Myocyte (in vitro differentiated cells): Measurements from ENCODE around the gene KRT74. TPM values are rescaled to one million over a fixed set of nuclear protein-coding genes. Genes with fewer than 3 reads are reported as not detected.
"Not testable (repeated sequence)": the region's sequence is repeated elsewhere in the genome, so short reads cannot be mapped to it uniquely, and the experiment has no call there.

Source experiments
- DNase-seq: peaks from one replicate; pipeline ENCODE4 v3.0.0-alpha.2; 2012; ENCODE audit warnings: low read depth
- total RNA-seq: library from RNA; depleted of rRNA; stranded (reverse); fragments of >200 nt; gene quantifications from 2 replicates; pipeline ENCODE4 v1.2.3, GENCODE V29; 2014

Gene KRT74
- total RNA-seq, 1 donor from 2014 or later: not detected

GRCh38 chr12:52603314-52603713 lies 29.7 kb upstream of the KRT74 start:
- no peak for DNase-seq

GRCh38 chr12:52602552-52602951 lies 28.9 kb upstream of the KRT74 start:
- DNase-seq: no peak

GRCh38 chr12:52601671-52602070 lies 28.0 kb upstream of the KRT74 start:
- DNase-seq: no peak

DNA sequence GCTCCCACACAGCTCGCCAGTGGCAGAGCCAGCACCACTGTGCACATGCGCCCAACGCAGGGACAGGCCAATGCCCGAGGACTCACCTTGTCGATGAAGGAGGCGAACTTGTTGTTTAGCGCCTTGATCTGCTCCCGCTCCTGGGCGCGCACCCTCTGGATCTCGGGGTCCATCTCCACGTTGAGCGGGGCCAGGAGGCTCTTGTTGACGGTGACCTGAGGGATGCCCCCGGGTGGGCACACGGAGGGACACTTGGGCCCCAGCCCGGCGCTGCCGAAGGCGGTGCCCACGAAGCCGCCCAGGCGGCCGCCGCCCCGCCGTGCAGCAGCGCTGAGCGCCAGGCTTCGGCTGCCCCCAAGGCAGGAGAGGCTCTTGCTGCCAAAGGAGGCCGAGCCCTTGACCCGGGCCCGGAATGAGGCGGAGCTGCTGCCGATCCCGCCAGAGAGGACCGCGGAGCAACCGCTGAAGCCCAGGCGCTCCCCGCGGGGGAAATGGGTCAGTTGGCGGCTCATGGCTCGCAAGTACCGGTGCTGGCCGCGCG lies 27.4 kb upstream of the KRT74 start, which contains the start of gene KRT72:
Gene KRT72, minus strand, starts transcription at position 523 of the 541 bp plus-strand sequence. Its CDS starts 11 bp downstream, at position 512.
- no peak for DNase-seq

- DNase-seq: no peak
These were observed 26.8 kb upstream of the KRT74 start for GRCh38 chr12:52600475-52600874.

DNA sequence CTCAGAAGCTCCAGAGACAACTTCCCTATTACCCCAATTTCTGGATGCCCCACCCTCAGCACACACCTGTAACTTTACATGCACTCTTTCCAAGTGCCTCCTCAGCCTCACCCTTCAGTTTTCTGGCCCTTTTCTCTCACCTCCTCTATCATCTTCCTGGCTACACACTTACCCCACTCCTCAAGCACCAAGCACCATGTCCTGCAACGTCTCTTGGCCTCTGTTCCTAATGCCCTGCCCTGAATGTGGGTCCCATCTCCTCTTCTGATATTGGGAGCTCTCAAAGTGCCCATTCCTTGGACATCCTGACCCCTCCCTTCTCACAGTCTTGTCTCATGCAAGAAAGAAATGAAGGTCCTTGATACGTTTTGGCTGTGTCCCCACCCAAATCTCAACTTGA lies 26.4 kb upstream of the KRT74 start:
- DNase-seq: no peak

GRCh38 chr12:52598966-52599365 lies 25.3 kb upstream of the KRT74 start:
- no peak for DNase-seq

DNA sequence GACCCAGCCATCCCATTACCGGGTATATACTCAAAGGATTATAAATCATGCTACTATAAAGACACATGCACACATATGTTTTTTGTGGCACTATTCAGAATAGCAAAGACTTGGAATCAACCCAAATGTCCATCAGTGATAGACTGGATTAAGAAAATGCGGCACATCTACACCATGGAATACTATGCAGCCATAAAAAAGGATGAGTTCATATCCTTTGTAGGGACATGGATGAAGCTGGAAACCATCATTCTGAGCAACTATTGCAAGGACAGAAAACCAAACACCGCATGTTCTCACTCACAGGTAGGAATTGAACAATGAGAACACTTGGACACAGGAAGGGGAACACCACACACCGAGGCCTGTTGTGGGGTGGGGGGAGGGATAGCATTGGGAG lies 20.6 kb upstream of the KRT74 start:
- DNase-seq: not testable (repeated sequence)

- DNase-seq: no peak
These were observed 17.9 kb upstream of the KRT74 start for GRCh38 chr12:52591521-52591920.

GRCh38 chr12:52590021-52590420 lies 16.4 kb upstream of the KRT74 start:
- no peak for DNase-seq

DNA sequence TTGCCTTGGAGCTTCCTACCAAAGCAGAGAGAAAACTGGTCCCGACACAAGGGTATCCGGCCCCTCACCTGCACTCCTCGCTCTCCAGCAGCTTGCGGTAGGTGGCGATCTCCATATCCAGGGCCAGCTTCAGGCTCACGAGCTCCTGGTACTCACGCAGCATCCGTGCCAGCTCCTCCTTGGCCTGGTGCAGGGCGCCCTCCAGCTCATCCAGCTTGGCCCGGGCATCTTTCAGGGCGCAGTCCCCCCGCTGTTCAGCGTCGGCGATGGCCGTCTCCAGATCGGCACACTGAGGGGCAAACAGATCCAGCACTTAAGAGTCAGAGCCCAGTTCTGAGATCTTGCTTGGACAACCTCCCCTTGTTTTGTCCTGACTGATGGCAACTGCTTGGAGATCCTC lies 13.9 kb upstream of the KRT74 start:
- no peak for DNase-seq

DNA sequence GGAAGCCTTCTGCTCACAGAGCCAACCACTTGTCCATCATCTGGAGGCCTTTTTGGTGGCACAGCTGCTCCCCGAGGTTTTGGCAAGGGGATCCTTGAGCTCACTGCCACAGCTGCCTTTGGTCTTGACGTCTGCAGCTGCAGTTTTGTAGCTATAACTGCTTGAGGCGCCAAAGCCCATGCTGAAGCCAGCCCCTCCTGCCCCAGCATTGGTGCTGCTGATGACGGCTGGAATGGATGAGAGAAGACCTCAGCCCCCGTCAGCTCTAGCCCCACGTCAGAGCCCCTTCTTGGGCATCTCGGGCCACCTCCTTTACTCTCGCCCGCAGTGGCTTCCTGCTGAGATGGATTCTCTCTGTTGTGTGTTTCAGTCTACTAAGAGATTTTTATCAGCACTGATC lies 12.3 kb upstream of the KRT74 start:
- DNase-seq: peak; percentile 15

- DNase-seq: no peak
These were observed 11.4 kb upstream of the KRT74 start for GRCh38 chr12:52585066-52585465.

- DNase-seq: no peak
These were observed 10.6 kb upstream of the KRT74 start for GRCh38 chr12:52584156-52584682.

- DNase-seq: peak; percentile 70
These were observed 9.4 kb upstream of the KRT74 start for GRCh38 chr12:52582971-52583456.

DNA sequence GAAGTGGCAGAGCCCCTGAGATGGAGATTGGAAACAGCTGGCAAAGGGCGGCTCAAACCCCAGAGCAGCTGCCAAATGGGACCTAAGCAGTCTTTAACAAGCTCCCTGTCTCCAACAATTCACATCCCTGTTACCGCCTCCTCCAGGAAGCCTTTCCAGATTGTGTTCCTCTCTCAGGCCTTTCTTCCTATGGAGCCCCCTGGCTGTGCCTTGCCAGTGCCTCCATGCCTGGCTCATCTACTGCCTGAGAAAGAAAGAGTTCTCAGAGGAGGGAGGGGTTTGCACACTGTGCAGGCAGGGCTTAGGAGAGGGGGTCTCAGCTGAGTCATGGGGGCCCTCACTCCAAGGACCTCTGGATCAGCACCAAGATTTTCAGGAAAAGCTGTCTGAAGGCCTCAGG lies 8.8 kb upstream of the KRT74 start:
- DNase-seq: no peak

GRCh38 chr12:52581481-52581880 lies 7.8 kb upstream of the KRT74 start:
- DNase-seq: no peak

DNA sequence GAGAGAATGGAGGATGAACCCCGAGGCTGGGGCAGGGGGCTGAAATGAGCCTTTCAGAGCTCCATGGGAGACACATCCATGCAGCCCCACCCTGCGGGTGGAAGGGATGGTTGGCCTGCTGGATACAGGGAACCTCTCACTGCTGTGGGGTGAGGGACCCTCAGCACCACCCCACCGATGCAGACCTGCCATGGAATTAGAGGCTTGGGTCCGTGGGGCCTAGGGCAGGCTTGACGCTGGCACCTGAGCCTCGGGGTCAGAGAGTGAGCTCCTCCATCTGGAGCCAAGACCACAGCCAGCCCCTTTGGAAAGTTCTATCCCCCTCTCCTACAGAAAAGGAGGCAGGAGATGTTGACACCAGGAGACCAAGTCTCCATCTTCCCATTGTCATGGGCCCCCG lies 7.4 kb upstream of the KRT74 start:
- DNase-seq: no peak

- DNase-seq: no peak
These were observed 6.9 kb upstream of the KRT74 start for GRCh38 chr12:52580496-52580895.

GRCh38 chr12:52579468-52580465 lies 6.1 kb upstream of the KRT74 start:
- DNase-seq: no peak

- no peak for DNase-seq
These were observed 4.8 kb upstream of the KRT74 start for GRCh38 chr12:52578469-52578868.

DNA sequence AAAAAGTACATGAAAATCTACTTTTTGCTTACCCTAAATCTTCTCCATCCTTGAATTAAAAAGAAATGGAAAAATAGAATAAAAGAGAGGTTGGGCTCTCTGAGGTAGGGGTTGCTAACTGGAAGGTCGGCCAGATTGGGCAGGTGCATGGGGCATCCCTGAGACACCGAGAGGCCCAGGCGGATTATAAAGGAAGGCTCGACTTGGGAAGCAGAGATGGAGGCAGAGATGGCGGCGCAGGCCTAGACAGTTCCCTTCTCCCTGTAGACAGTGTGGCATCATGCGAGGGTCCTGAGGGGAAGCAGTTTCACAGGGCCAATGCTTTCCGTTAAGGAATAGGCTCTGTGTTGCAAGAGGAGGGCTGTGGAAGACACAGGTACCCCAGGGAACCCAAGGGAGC lies 3.7 kb upstream of the KRT74 start:
- DNase-seq: no peak
